ENCODE measurements around the gene PACSIN1.

PACSIN1 gene

DNA sequence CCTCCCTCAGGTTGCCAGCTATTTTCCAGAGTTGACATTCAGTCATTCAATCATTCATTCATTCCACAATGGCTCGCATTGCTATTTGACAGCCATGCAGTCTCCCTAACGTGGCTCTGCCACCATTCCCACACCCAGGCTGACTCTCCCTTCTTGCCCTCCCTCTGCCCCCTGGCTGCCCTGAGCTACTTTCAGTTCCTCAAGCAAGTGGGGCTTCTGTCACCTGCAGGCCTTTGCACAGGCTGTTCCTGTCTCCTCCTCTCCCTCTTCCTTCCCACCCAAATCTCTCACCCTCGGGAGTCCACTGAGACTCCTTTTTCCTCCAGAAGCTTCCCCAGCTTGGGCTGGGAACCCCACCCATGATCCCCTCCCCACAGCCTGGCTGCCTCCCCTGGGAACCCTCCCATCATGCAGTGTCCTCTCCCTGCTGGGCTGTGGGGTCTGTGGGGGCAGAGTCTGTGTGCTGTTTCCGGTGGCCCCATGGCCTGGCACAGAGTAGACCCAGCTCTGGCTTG lies 2.6 kb downstream of the PACSIN1 start:
- Histone ChIP-seq H3K9me3 (ENCODE audit: severe bottlenecking) (no peaks in the 10 kb centered on the region), H3K4me1 (ENCODE audit: insufficient read depth, poor library complexity, severe bottlenecking) (no peaks in the 10 kb centered on the region), H3K36me3 (ENCODE audit: low read depth) (no peaks in the 10 kb centered on the region), H3K4me3 (ENCODE audit: severe bottlenecking) (no peak overlapping the region), H3K27ac (ENCODE audit: poor library complexity, severe bottlenecking) (no peak overlapping the region), H3K27me3 (ENCODE audit: insufficient read depth, poor library complexity, severe bottlenecking) (no peaks in the 10 kb centered on the region)
- DNase-seq (ENCODE audit: low spot score), result no peak
- ATAC-seq (ENCODE audit: low read depth), result no peak
- TF ChIP-seq, protein P1, sequence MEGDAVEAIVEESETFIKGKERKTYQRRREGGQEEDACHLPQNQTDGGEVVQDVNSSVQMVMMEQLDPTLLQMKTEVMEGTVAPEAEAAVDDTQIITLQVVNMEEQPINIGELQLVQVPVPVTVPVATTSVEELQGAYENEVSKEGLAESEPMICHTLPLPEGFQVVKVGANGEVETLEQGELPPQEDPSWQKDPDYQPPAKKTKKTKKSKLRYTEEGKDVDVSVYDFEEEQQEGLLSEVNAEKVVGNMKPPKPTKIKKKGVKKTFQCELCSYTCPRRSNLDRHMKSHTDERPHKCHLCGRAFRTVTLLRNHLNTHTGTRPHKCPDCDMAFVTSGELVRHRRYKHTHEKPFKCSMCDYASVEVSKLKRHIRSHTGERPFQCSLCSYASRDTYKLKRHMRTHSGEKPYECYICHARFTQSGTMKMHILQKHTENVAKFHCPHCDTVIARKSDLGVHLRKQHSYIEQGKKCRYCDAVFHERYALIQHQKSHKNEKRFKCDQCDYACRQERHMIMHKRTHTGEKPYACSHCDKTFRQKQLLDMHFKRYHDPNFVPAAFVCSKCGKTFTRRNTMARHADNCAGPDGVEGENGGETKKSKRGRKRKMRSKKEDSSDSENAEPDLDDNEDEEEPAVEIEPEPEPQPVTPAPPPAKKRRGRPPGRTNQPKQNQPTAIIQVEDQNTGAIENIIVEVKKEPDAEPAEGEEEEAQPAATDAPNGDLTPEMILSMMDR (IDR thresholded peaks at IDR 0.05; ENCODE audit: poor library complexity, severe bottlenecking), result no peak

- ATAC-seq (ENCODE audit: low read depth) (no peak), DNase-seq (ENCODE audit: low spot score) (no peak)
- no peaks in the 10 kb centered on the region for H3K27me3 ChIP-seq (ENCODE audit: insufficient read depth, poor library complexity, severe bottlenecking)
- no peaks in the 10 kb centered on the region for H3K36me3 ChIP-seq (ENCODE audit: low read depth)
- peaks cover 2% of the 10 kb centered on the region for H3K9me3 ChIP-seq (ENCODE audit: severe bottlenecking)
- H3K27ac ChIP-seq (ENCODE audit: poor library complexity, severe bottlenecking), result no peak overlapping the region
- H3K4me1 ChIP-seq (ENCODE audit: insufficient read depth, poor library complexity, severe bottlenecking), result no peaks in the 10 kb centered on the region
- no peak overlapping the region for H3K4me3 ChIP-seq (ENCODE audit: severe bottlenecking)
- TF ChIP-seq, protein P1 (IDR thresholded peaks at IDR 0.05; ENCODE audit: poor library complexity, severe bottlenecking), result no peak
Observed at GRCh38 chr6:34469499-34469898, 3.6 kb downstream of the PACSIN1 start.

DNA sequence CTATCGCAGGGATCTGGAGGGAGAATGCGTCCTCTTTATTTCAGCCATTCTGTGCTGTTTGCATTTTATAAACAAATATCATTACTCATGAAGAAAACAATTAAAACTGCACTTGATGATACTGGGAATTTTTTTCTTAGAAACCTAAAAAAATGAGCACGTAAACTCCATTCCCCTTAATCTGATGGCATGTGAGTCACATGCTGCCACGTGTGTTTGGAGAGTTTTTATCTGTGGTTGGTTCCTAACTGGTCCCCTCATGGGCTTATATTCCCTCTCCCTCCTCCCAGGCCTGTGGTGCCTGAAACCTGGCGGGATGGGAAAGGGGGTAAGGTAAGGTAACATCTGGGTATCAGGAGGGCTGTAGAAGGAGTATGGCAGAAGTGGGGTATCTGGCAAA lies 6.5 kb downstream of the PACSIN1 start:
- TF ChIP-seq, protein P1 (IDR thresholded peaks at IDR 0.05; ENCODE audit: poor library complexity, severe bottlenecking), result no peak
- Histone ChIP-seq H3K9me3 (ENCODE audit: severe bottlenecking) (peaks cover 2% of the 10 kb centered on the region), H3K27ac (ENCODE audit: poor library complexity, severe bottlenecking) (no peak overlapping the region), H3K36me3 (ENCODE audit: low read depth) (no peaks in the 10 kb centered on the region), H3K27me3 (ENCODE audit: insufficient read depth, poor library complexity, severe bottlenecking) (no peaks in the 10 kb centered on the region), H3K4me3 (ENCODE audit: severe bottlenecking) (no peak overlapping the region), H3K4me1 (ENCODE audit: insufficient read depth, poor library complexity, severe bottlenecking) (no peaks in the 10 kb centered on the region)
- ATAC-seq (ENCODE audit: low read depth) (no peak), DNase-seq (ENCODE audit: low spot score) (no peak)

DNA sequence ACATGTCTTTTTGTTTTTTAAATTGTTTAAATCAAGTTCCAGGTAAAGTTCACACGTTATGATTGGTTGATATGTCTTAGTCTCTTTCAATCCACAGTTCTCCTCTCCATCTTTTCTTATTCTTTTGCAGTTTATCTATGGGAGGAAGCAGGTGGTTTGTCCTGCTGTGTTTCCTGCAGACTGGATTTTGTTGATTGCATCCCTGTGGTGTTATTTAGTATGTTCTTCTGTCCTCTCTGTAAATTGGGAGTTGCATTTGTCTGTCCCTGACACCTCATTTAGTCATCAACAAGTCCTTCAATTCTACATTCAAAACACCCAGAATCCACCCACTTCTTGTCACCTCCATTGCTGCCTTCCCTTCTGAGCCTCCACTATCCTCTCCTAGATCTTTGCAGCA lies 8.1 kb downstream of the PACSIN1 start:
- no peak for DNase-seq (ENCODE audit: low spot score)
- H3K27me3 ChIP-seq (ENCODE audit: insufficient read depth, poor library complexity, severe bottlenecking), result no peaks in the 10 kb centered on the region

GRCh38 chr6:34474754-34475153 lies 8.9 kb downstream of the PACSIN1 start:
- H3K9me3 ChIP-seq (ENCODE audit: severe bottlenecking), result peaks cover 2% of the 10 kb centered on the region
- H3K27ac ChIP-seq (ENCODE audit: poor library complexity, severe bottlenecking), result no peak overlapping the region
- no peaks in the 10 kb centered on the region for H3K4me1 ChIP-seq (ENCODE audit: insufficient read depth, poor library complexity, severe bottlenecking)
- ATAC-seq (ENCODE audit: low read depth) (no peak), DNase-seq (ENCODE audit: low spot score) (no peak)
- TF ChIP-seq, protein P1 (IDR thresholded peaks at IDR 0.05; ENCODE audit: poor library complexity, severe bottlenecking), result no peak
- no peak overlapping the region for H3K4me3 ChIP-seq (ENCODE audit: severe bottlenecking)
- H3K36me3 ChIP-seq (ENCODE audit: low read depth), result no peaks in the 10 kb centered on the region
- no peaks in the 10 kb centered on the region for H3K27me3 ChIP-seq (ENCODE audit: insufficient read depth, poor library complexity, severe bottlenecking)

More for the DNA sequence above, 8.1 kb downstream of the PACSIN1 start:
- no peak overlapping the region for H3K4me3 ChIP-seq (ENCODE audit: severe bottlenecking)
- TF ChIP-seq, protein P1 (IDR thresholded peaks at IDR 0.05; ENCODE audit: poor library complexity, severe bottlenecking), result no peak
- no peak overlapping the region for H3K27ac ChIP-seq (ENCODE audit: poor library complexity, severe bottlenecking)
- no peaks in the 10 kb centered on the region for H3K4me1 ChIP-seq (ENCODE audit: insufficient read depth, poor library complexity, severe bottlenecking)
- peaks cover 2% of the 10 kb centered on the region for H3K9me3 ChIP-seq (ENCODE audit: severe bottlenecking)
- no peaks in the 10 kb centered on the region for H3K36me3 ChIP-seq (ENCODE audit: low read depth)
- no peak for ATAC-seq (ENCODE audit: low read depth)

All from RWPE2 (cell line).